GM21825 (cell line): ENCODE data around the gene ABLIM2.
"Not testable (repeated sequence)": the region's sequence is repeated elsewhere in the genome, so short reads cannot be mapped to it uniquely, and the experiment has no call there.

ENCODE experiments used
- ATAC-seq: cut with Tn5 transposase; IDR thresholded peaks from one replicate; pipeline ENCODE4 v1.9.1; 2021; ENCODE audit warnings: mild to moderate bottlenecking, moderate library complexity; ENCODE audit not compliant: unreplicated experiment

ABLIM2 gene

GRCh38 chr4:8142556-8142955 lies 16.1 kb downstream of the ABLIM2 start:
- ATAC-seq: no peak

- ATAC-seq: no peak
Measured at GRCh38 chr4:8141935-8142334, 16.7 kb downstream of the ABLIM2 start.

GRCh38 chr4:8140915-8141314 lies 17.7 kb downstream of the ABLIM2 start:
- no peak for ATAC-seq

- not testable (repeated sequence) for ATAC-seq
Measured at GRCh38 chr4:8139726-8140125, 18.9 kb downstream of the ABLIM2 start.

- no peak for ATAC-seq
Measured at GRCh38 chr4:8136972-8137710, 21.5 kb downstream of the ABLIM2 start.

GRCh38 chr4:8136529-8136928 lies 22.1 kb downstream of the ABLIM2 start:
- ATAC-seq: no peak

GRCh38 chr4:8135666-8136065 lies 22.9 kb downstream of the ABLIM2 start:
- ATAC-seq: no peak

GRCh38 chr4:8133897-8134563 lies 24.6 kb downstream of the ABLIM2 start:
- no peak for ATAC-seq

GRCh38 chr4:8132947-8133705 lies 25.5 kb downstream of the ABLIM2 start:
- ATAC-seq: no peak

GRCh38 chr4:8132400-8132799 lies 26.2 kb downstream of the ABLIM2 start:
- ATAC-seq: no peak

GRCh38 chr4:8131826-8132225 lies 26.8 kb downstream of the ABLIM2 start:
- ATAC-seq: no peak

- no peak for ATAC-seq
Measured at GRCh38 chr4:8131210-8131609, 27.4 kb downstream of the ABLIM2 start.

- no peak for ATAC-seq
Measured at GRCh38 chr4:8130346-8131066, 28.1 kb downstream of the ABLIM2 start.

- no peak for ATAC-seq
Measured at GRCh38 chr4:8129785-8130184, 28.8 kb downstream of the ABLIM2 start.

GRCh38 chr4:8129136-8129535 lies 29.5 kb downstream of the ABLIM2 start:
- no peak for ATAC-seq

- ATAC-seq: no peak
Measured at GRCh38 chr4:8128100-8128856, 30.3 kb downstream of the ABLIM2 start.

GRCh38 chr4:8127051-8127826 lies 31.4 kb downstream of the ABLIM2 start:
- ATAC-seq: no peak

- no peak for ATAC-seq
Measured at GRCh38 chr4:8126523-8126922, 32.1 kb downstream of the ABLIM2 start.

GRCh38 chr4:8125526-8126056 lies 33.0 kb downstream of the ABLIM2 start:
- ATAC-seq: no peak
